Measurements from ENCODE around the gene LEO1.

GRCh38 chr15:52008698-52009434 is 37.3 kb upstream of the LEO1 start:
- TF ChIP-seq CTCF (IDR thresholded peaks at IDR 0.05) (no peak), POLR2A (IDR thresholded peaks at IDR 0.05) (no peak)

Data from adrenal gland (tissue), 5 donors.